HUES64 (cell line): ENCODE measurements around the gene ITPR2.
"Not testable (repeated sequence)": the region's sequence is repeated elsewhere in the genome, so short reads cannot be mapped to it uniquely, and the experiment has no call there.

Experiments
- H3K27ac ChIP-seq: 2 replicates; pipeline ENCODE4 v1.7.0; 2013; ENCODE audit warnings: low read depth, low read length, inconsistent platforms
- H3K27me3 ChIP-seq: 2 replicates; pipeline ENCODE4 v1.6.1; 2013; ENCODE audit warnings: mild to moderate bottlenecking, low read length; ENCODE audit not compliant: insufficient read depth
- H3K36me3 ChIP-seq: 2 replicates; pipeline ENCODE4 v1.6.1; 2013; ENCODE audit warnings: mild to moderate bottlenecking, low read length; ENCODE audit not compliant: insufficient read depth
- H3K4me1 ChIP-seq: 2 replicates; pipeline ENCODE4 v1.6.1; 2013; ENCODE audit warnings: mild to moderate bottlenecking, low read length, moderate library complexity; ENCODE audit not compliant: insufficient read depth
- H3K4me3 ChIP-seq: 2 replicates; pipeline ENCODE4 v1.5.1; 2013; ENCODE audit warnings: mild to moderate bottlenecking, low read length, moderate library complexity
- H3K9ac ChIP-seq: 2 replicates; pipeline ENCODE4 v1.6.1; 2013; ENCODE audit warnings: mild to moderate bottlenecking, low read depth, low read length
- H3K9me3 ChIP-seq: 2 replicates; pipeline ENCODE4 v1.6.1; 2013; ENCODE audit warnings: low read depth, low read length; ENCODE audit not compliant: insufficient read depth
- WGBS: fragments of 150-250, 120-280 bp; methylation state at CpG from one replicate; pipeline ENCODE4 v1.1.7; 2013; ENCODE audit warnings: missing lambda C conversion rate; 5-methylcytosine and 5-hydroxymethylcytosine counted together

ITPR2 gene

GRCh38 chr12:26612203-26612602, 220.8 kb downstream of the ITPR2 start:
- 86% methylated on average over 1 of the region's 2 CpGs for WGBS
- H3K27ac ChIP-seq = no peak overlapping the region
- H3K4me1 ChIP-seq = no peaks in the 10 kb centered on the region
- H3K36me3 ChIP-seq = no peaks in the 10 kb centered on the region
- H3K9me3 ChIP-seq = no peaks in the 10 kb centered on the region
- H3K27me3 ChIP-seq = no peaks in the 10 kb centered on the region
- H3K9ac ChIP-seq = no peak overlapping the region
- H3K4me3 ChIP-seq = no peak overlapping the region

GRCh38 chr12:26611598-26611997, 221.4 kb downstream of the ITPR2 start:
- H3K27me3 ChIP-seq = no peaks in the 10 kb centered on the region
- H3K4me3 ChIP-seq = no peak overlapping the region
- H3K36me3 ChIP-seq = no peaks in the 10 kb centered on the region
- H3K27ac ChIP-seq = no peak overlapping the region
- no peaks in the 10 kb centered on the region for H3K4me1 ChIP-seq
- 94% methylated on average over 3 of the region's 6 CpGs for WGBS
- no peak overlapping the region for H3K9ac ChIP-seq
- no peaks in the 10 kb centered on the region for H3K9me3 ChIP-seq

GRCh38 chr12:26610774-26611173, 222.2 kb downstream of the ITPR2 start:
- no peak overlapping the region for H3K27ac ChIP-seq
- 96% methylated on average over 8 of the region's 8 CpGs for WGBS
- H3K4me3 ChIP-seq = no peak overlapping the region

GRCh38 chr12:26609986-26610385, 223.0 kb downstream of the ITPR2 start:
- no peak overlapping the region for H3K27ac ChIP-seq
- H3K9ac ChIP-seq = no peak overlapping the region
- H3K27me3 ChIP-seq = no peaks in the 10 kb centered on the region
- H3K4me3 ChIP-seq = no peak overlapping the region
- H3K36me3 ChIP-seq = no peaks in the 10 kb centered on the region
- WGBS = 91% methylated on average over 1 of the region's 1 CpG
- H3K4me1 ChIP-seq = no peaks in the 10 kb centered on the region
- H3K9me3 ChIP-seq = no peaks in the 10 kb centered on the region

More at GRCh38 chr12:26610774-26611173, 222.2 kb downstream of the ITPR2 start:
- H3K9ac ChIP-seq = no peak overlapping the region
- no peaks in the 10 kb centered on the region for H3K36me3 ChIP-seq
- H3K27me3 ChIP-seq = no peaks in the 10 kb centered on the region
- H3K9me3 ChIP-seq = no peaks in the 10 kb centered on the region
- no peaks in the 10 kb centered on the region for H3K4me1 ChIP-seq

- no peak overlapping the region for H3K9ac ChIP-seq
- H3K4me1 ChIP-seq = no peaks in the 10 kb centered on the region
- no peaks in the 10 kb centered on the region for H3K27me3 ChIP-seq
- no peak overlapping the region for H3K27ac ChIP-seq
- 89% methylated on average over 2 of the region's 2 CpGs for WGBS
- H3K4me3 ChIP-seq = no peak overlapping the region
- H3K36me3 ChIP-seq = no peaks in the 10 kb centered on the region
- H3K9me3 ChIP-seq = no peaks in the 10 kb centered on the region
These were observed 224.3 kb downstream of the ITPR2 start for GRCh38 chr12:26608706-26609105.

- 96% methylated on average over 12 of the region's 12 CpGs for WGBS
- H3K9me3 ChIP-seq = no peaks in the 10 kb centered on the region
- no peak overlapping the region for H3K9ac ChIP-seq
These were observed 224.7 kb downstream of the ITPR2 start for GRCh38 chr12:26608273-26608672.

GRCh38 chr12:26606911-26607310, 226.1 kb downstream of the ITPR2 start:
- H3K36me3 ChIP-seq = no peaks in the 10 kb centered on the region

More at GRCh38 chr12:26608273-26608672, 224.7 kb downstream of the ITPR2 start:
- Histone ChIP-seq H3K4me1 (no peaks in the 10 kb centered on the region), H3K36me3 (no peaks in the 10 kb centered on the region), H3K27ac (no peak overlapping the region), H3K27me3 (no peaks in the 10 kb centered on the region), H3K4me3 (no peak overlapping the region)

GRCh38 chr12:26604813-26605212, 228.2 kb downstream of the ITPR2 start:
- H3K36me3 ChIP-seq = peaks cover 12% of the 10 kb centered on the region; the same call in 1 of the 2 replicates
- WGBS = 96% methylated on average over 6 of the region's 7 CpGs
- H3K27ac ChIP-seq, H3K4me3 ChIP-seq, H3K27me3 ChIP-seq, H3K9me3 ChIP-seq, H3K4me1 ChIP-seq, H3K9ac ChIP-seq: not testable (repeated sequence)

More at GRCh38 chr12:26606911-26607310, 226.1 kb downstream of the ITPR2 start:
- no peaks in the 10 kb centered on the region for H3K9me3 ChIP-seq
- H3K27me3 ChIP-seq = no peaks in the 10 kb centered on the region
- no peak overlapping the region for H3K27ac ChIP-seq
- H3K4me3 ChIP-seq = no peak overlapping the region
- H3K9ac ChIP-seq = no peak overlapping the region
- H3K4me1 ChIP-seq = no peaks in the 10 kb centered on the region

- 98% methylated on average over 7 of the region's 7 CpGs for WGBS
- Histone ChIP-seq H3K27ac (no peak overlapping the region), H3K27me3 (no peaks in the 10 kb centered on the region), H3K9ac (no peak overlapping the region), H3K9me3 (no peaks in the 10 kb centered on the region), H3K4me1 (no peaks in the 10 kb centered on the region), H3K36me3 (peaks cover 39% of the 10 kb centered on the region), H3K4me3 (no peak overlapping the region)
These were observed 233.8 kb downstream of the ITPR2 start for GRCh38 chr12:26599096-26599695.

GRCh38 chr12:26595806-26596205, 237.2 kb downstream of the ITPR2 start:
- Histone ChIP-seq H3K4me1 (no peaks in the 10 kb centered on the region), H3K9me3 (no peaks in the 10 kb centered on the region), H3K27ac (no peak overlapping the region), H3K9ac (no peak overlapping the region), H3K27me3 (no peaks in the 10 kb centered on the region), H3K4me3 (no peak overlapping the region), H3K36me3 (peaks cover 37% of the 10 kb centered on the region)
- WGBS = 100% methylated on average over 1 of the region's 1 CpG

- WGBS = 94% methylated on average over 2 of the region's 2 CpGs
- Histone ChIP-seq H3K9me3 (no peaks in the 10 kb centered on the region), H3K27ac (no peak overlapping the region), H3K27me3 (no peaks in the 10 kb centered on the region), H3K9ac (no peak overlapping the region), H3K36me3 (no peaks in the 10 kb centered on the region), H3K4me3 (no peak overlapping the region), H3K4me1 (no peaks in the 10 kb centered on the region)
These were observed 252.4 kb downstream of the ITPR2 start for GRCh38 chr12:26580619-26581018.

GRCh38 chr12:26576266-26576665, 256.7 kb downstream of the ITPR2 start:
- H3K4me3 ChIP-seq = no peak overlapping the region
- no peaks in the 10 kb centered on the region for H3K36me3 ChIP-seq
- no peaks in the 10 kb centered on the region for H3K27me3 ChIP-seq
- no peaks in the 10 kb centered on the region for H3K9me3 ChIP-seq
- H3K9ac ChIP-seq = no peak overlapping the region
- 97% methylated on average over 5 of the region's 6 CpGs for WGBS
- H3K27ac ChIP-seq = no peak overlapping the region
- H3K4me1 ChIP-seq = peaks cover 10% of the 10 kb centered on the region; the same call in 1 of the 2 replicates
